Calu3 (cell line): ENCODE results near the gene SCN2A. TPM values are rescaled to one million over a fixed set of nuclear protein-coding genes. Genes with fewer than 3 reads are reported as not detected.
"Not testable (repeated sequence)": the region's sequence is repeated elsewhere in the genome, so short reads cannot be mapped to it uniquely, and the experiment has no call there.

Source experiments
- BruUV-seq: library from RNA; stranded (reverse); fragments of 400-500 nt; replicated peaks from 2 replicates; lab custom pipeline; 2021; lab: Mats Ljungman, UMichigan
- CTCF ChIA-PET: fragments of 300-600 bp; sonication (Branson Sonifier 250); formaldehyde crosslinking; loops from one replicate; lab custom pipeline; 2022; ENCODE audit warnings: antibody characterized with exemption; lab: Charles Lee
- DNase-seq: peaks from one replicate; pipeline ENCODE4 v3.0.0; 2022
- H3K27ac Mint-ChIP-seq: one replicate; pipeline ENCODE4 v1.8.0; 2022; ENCODE audit warnings: mixed read lengths; ENCODE audit not compliant: unreplicated experiment
- H3K27me3 Mint-ChIP-seq: one replicate; pipeline ENCODE4 v1.8.0; 2022; ENCODE audit warnings: mixed read lengths; ENCODE audit not compliant: unreplicated experiment
- H3K36me3 Mint-ChIP-seq: one replicate; pipeline ENCODE4 v1.8.0; 2022; ENCODE audit warnings: mild to moderate bottlenecking, moderate library complexity, mixed read lengths; ENCODE audit not compliant: insufficient read depth, unreplicated experiment
- H3K4me1 Mint-ChIP-seq: one replicate; pipeline ENCODE4 v1.8.0; 2022; ENCODE audit warnings: mild to moderate bottlenecking, low read depth, mixed read lengths; ENCODE audit not compliant: unreplicated experiment
- H3K4me3 Mint-ChIP-seq: one replicate; pipeline ENCODE4 v1.8.0; 2022; ENCODE audit warnings: mild to moderate bottlenecking, low read depth, moderate library complexity, mixed read lengths; ENCODE audit not compliant: unreplicated experiment
- H3K9me3 Mint-ChIP-seq: one replicate; pipeline ENCODE4 v1.8.0; 2022; ENCODE audit warnings: low read depth, mixed read lengths; ENCODE audit not compliant: unreplicated experiment
- intact Hi-C: fragments of 100-400 bp; cut with micrococcal nuclease; formaldehyde crosslinking; loops from one replicate; pipeline ENCODE4 v1.10.0; 2022; ENCODE audit not compliant: unreplicated experiment
- total RNA-seq: library from RNA; stranded (reverse); gene quantifications from 2 replicates; pipeline ENCODE4 v1.2.3, GENCODE V29; 2022
- TF ChIP-seq, protein P1 (sequence below): fragments of 200-600 bp; IDR thresholded peaks from one replicate; pipeline ENCODE4 v1.8.0; 2022; ENCODE audit warnings: antibody characterized with exemption; ENCODE audit not compliant: unreplicated experiment

SCN2A gene
- total RNA-seq, 1 experiment from 2014 or later = 0.19 TPM

DNA sequence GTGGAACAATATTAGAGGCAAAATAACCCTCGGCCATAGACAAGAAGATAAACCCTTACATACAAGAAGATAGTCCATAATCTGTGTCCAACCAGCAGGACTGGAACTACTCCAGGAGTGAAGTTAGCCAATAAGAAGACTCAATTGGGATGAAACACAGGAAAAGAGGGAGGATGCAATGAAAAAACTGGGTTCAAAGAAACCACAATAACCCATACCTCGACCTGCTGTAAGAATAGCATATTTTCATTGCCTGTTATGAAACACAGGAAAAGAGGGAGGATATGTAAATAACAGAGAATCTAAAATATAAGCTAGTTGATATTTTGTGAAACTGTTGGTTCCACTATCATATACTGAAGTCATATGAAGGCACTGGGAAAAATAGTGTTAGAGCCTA is 143.1 kb downstream of the SCN2A start:
- H3K4me1 Mint-ChIP-seq = peaks cover 8% of the 10 kb centered on the region
- H3K4me3 Mint-ChIP-seq = no peak overlapping the region
- H3K27ac Mint-ChIP-seq = no peak overlapping the region
- H3K9me3 Mint-ChIP-seq = no peaks in the 10 kb centered on the region
- no peaks in the 10 kb centered on the region for H3K27me3 Mint-ChIP-seq
- TF ChIP-seq, protein P1, sequence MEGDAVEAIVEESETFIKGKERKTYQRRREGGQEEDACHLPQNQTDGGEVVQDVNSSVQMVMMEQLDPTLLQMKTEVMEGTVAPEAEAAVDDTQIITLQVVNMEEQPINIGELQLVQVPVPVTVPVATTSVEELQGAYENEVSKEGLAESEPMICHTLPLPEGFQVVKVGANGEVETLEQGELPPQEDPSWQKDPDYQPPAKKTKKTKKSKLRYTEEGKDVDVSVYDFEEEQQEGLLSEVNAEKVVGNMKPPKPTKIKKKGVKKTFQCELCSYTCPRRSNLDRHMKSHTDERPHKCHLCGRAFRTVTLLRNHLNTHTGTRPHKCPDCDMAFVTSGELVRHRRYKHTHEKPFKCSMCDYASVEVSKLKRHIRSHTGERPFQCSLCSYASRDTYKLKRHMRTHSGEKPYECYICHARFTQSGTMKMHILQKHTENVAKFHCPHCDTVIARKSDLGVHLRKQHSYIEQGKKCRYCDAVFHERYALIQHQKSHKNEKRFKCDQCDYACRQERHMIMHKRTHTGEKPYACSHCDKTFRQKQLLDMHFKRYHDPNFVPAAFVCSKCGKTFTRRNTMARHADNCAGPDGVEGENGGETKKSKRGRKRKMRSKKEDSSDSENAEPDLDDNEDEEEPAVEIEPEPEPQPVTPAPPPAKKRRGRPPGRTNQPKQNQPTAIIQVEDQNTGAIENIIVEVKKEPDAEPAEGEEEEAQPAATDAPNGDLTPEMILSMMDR = no peak
- H3K36me3 Mint-ChIP-seq = no peaks in the 10 kb centered on the region
- BruUV-seq = no TSS peak
- intact Hi-C loops = no loop called here
- CTCF ChIA-PET = no interaction called here
- DNase-seq = no peak

DNA sequence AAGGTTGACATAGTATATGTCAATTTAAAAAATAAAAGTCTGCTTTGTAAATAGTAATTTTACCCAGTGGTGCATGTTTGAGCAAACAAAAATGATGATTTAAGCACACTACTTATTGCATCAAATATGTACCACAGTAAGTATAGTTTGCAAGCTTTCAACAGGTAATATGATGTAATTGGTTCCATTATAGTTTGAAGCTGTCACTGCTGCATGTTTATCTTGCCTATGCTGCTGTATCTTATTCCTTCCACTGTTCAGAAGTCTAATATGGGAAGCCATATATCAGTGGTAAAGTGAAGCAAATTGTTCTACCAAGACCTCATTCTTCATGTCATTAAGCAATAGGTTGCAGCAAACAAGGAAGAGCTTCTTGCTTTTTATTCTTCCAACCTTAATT is 151.7 kb downstream of the SCN2A start:
- Mint-ChIP-seq H3K4me1 (peaks cover 1% of the 10 kb centered on the region), H3K4me3 (no peak overlapping the region), H3K9me3 (no peaks in the 10 kb centered on the region), H3K27ac (no peak overlapping the region), H3K27me3 (no peaks in the 10 kb centered on the region), H3K36me3 (no peaks in the 10 kb centered on the region)
- TF ChIP-seq, protein P1 = no peak
- intact Hi-C loops = no loop called here
- DNase-seq = no peak
- no TSS peak for BruUV-seq
- CTCF ChIA-PET = no interaction called here

DNA sequence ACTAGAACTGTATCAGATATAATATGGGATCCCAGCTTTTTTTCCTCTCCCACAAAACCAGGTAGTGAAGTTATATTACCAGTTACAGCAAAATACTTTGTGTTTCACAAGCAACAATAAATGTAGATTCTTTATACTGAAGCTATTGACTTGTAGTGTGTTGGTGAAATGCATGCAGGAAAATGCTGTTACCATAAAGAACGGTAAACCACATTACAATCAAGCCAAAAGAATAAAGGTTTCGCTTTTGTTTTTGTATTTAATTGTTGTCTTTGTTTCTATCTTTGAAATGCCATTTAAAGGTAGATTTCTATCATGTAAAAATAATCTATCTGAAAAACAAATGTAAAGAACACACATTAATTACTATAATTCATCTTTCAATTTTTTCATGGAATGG is 152.6 kb downstream of the SCN2A start:
- Mint-ChIP-seq H3K27ac (no peak overlapping the region), H3K27me3 (no peaks in the 10 kb centered on the region), H3K4me3 (no peak overlapping the region), H3K9me3 (no peaks in the 10 kb centered on the region), H3K4me1 (peaks cover 7% of the 10 kb centered on the region), H3K36me3 (no peaks in the 10 kb centered on the region)
- intact Hi-C loops = no loop called here
- no TSS peak for BruUV-seq
- DNase-seq = no peak
- TF ChIP-seq, protein P1 = no peak
- CTCF ChIA-PET = no interaction called here

DNA sequence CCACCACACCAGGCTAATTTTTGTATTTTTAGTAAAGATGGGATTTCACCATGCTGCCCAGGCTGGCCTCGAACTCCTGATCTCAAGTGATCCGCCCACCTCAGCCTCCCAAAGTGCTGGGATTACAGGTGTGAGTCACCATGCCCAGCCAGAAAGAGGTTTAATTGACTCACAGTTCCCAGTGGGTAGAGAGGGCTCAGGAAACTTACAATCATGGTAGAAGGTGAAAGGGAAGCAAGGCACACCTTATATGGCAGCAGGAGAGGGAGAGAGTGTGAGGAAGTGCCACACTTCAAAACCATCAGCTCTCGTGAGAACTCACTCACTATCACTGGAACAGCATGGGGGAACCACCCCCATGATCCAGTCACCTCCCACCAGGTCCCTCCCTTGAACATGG is 159.4 kb downstream of the SCN2A start:
- H3K27ac Mint-ChIP-seq, H3K4me1 Mint-ChIP-seq, H3K36me3 Mint-ChIP-seq, H3K9me3 Mint-ChIP-seq, DNase-seq, CTCF ChIA-PET, H3K27me3 Mint-ChIP-seq, H3K4me3 Mint-ChIP-seq, BruUV-seq: not testable (repeated sequence)
- intact Hi-C loops = loop anchor here (5.0 kb wide), 1 partner anchor 359 kb away; no protein-coding TSS in a partner anchor

DNA sequence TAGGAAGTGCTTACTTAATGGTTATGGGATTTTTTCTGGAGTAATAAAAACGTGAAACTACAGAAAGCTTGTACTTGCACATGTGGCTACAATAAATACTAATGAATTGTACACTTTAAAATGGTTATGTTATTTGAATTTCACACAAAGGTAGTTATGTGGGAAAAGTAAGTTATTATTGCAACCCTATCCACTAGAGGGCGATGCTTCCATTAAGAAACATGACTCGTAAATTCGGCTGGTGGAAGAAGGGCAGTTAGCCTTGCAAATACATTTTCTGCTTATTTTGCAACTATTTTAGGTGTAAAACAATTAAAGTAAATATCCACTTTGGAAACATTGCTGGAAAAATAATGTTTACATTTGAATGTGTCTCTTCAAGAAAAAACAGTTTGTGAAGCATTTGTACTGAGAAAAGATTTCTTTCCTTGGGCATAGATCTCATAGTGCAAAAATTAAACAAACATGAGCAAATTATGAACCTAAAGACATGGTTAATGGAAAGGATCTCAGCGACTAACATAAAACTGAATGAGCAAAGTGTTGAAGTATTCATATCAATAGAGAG is 162.2 kb downstream of the SCN2A start:
- CTCF ChIA-PET = no interaction called here
- BruUV-seq = no TSS peak
- Mint-ChIP-seq H3K9me3 (no peaks in the 10 kb centered on the region), H3K4me1 (peaks cover under 1% of the 10 kb centered on the region), H3K36me3 (no peaks in the 10 kb centered on the region), H3K4me3 (no peak overlapping the region), H3K27ac (no peak overlapping the region), H3K27me3 (no peaks in the 10 kb centered on the region)
- TF ChIP-seq, protein P1 = peak; percentile 40
- intact Hi-C loops = loop anchor here (1.0 to 5.0 kb wide), 4 partner anchors 161 to 473 kb away; no protein-coding TSS in a partner anchor
- DNase-seq = peak; percentile 38
